HCT116 (cell line): ENCODE measurements around the gene MED13L. TPM values are rescaled to one million over a fixed set of nuclear protein-coding genes. Genes with fewer than 3 reads are reported as not detected.

Experiments
- ATAC-seq: fragments of 200-7000 bp; cut with Tn5 transposase; 2 replicates; pipeline ENCODE4 v1.9.1; 2020; ENCODE audit warnings: mild to moderate bottlenecking, moderate library complexity
- BruUV-seq: library from RNA; stranded (reverse); fragments of 400-500 nt; replicated peaks from 2 replicates; lab custom pipeline; 2021; lab: Mats Ljungman, UMichigan
- CTCF ChIA-PET: fragments of 300-600 bp; sonication (Branson Sonifier 250); formaldehyde crosslinking; loops from one replicate; lab custom pipeline; 2021; ENCODE audit warnings: antibody characterized with exemption; lab: Charles Lee
- POLR2A ChIA-PET: fragments of 300-600, 350-600 bp; sonication (Branson Sonifier 250); formaldehyde crosslinking; loops from one replicate; lab custom pipeline; 2021; ENCODE audit warnings: antibody characterized with exemption; lab: Charles Lee
- RAD21 ChIA-PET, 2 experiments: fragments of 300-600 bp; sonication (Branson Sonifier 250); formaldehyde crosslinking; loops; one replicate each; lab custom pipeline; 2023; ENCODE audit warnings: low total read pairs in 2 of 2; ENCODE audit not compliant: uncharacterized antibody in 2 of 2, unreplicated experiment in 2 of 2, low non-redundant PET in 1 of 2; lab: Charles Lee
- DNase-seq: peaks from one replicate; pipeline ENCODE4 v3.0.0-alpha.2; 2010; ENCODE audit warnings: low read depth, low spot score
- H2AFZ ChIP-seq: fragments of 200-600 bp; shearing (Covaris generic), sonication (generic); 2 replicates; pipeline ENCODE4 v1.6.1; 2017; ENCODE audit warnings: low read depth, mixed run types, mixed read lengths, antibody characterized with exemption, low read length; ENCODE audit not compliant: poor library complexity, severe bottlenecking
- H3K27ac ChIP-seq: 2 replicates; pipeline ENCODE4 v1.5.1; 2012; ENCODE audit warnings: low read depth, low read length
- H3K27me3 ChIP-seq: fragments of 200-600 bp; sonication (generic); 2 replicates; pipeline ENCODE4 v1.6.1; 2016; ENCODE audit warnings: mixed run types, low read length, mixed read lengths; ENCODE audit not compliant: insufficient read depth
- H3K36me3 ChIP-seq, 2 experiments: fragments of 200-500 bp in 1 of 2; fragments of 200-600 bp in 1 of 2; sonication (Bioruptor generic) in 1 of 2; sonication (generic) in 1 of 2; 2 replicates each; pipeline versions ENCODE4 v1.5.1 to v1.6.1; 2014 to 2016; ENCODE audit warnings: low read length in 2 of 2, inconsistent platforms in 1 of 2, mixed read lengths in 1 of 2, mixed run types in 1 of 2; ENCODE audit not compliant: insufficient read depth in 2 of 2, control insufficient read depth in 1 of 2
- H3K4me1 ChIP-seq, 2 experiments: fragments of 200-600 bp in 1 of 2; sonication (generic) in 1 of 2; 2 replicates each; pipeline versions ENCODE4 v1.5.1 to v1.6.1; 2012 to 2017; ENCODE audit warnings: low read length in 2 of 2, inconsistent platforms in 1 of 2, mild to moderate bottlenecking in 1 of 2, mixed read lengths in 1 of 2, mixed run types in 1 of 2, moderate library complexity in 1 of 2; ENCODE audit not compliant: insufficient read depth in 2 of 2, control insufficient read depth in 1 of 2
- H3K4me2 ChIP-seq: fragments of 200-600 bp; sonication (generic); 2 replicates; pipeline ENCODE4 v1.6.1; 2017; ENCODE audit warnings: mixed run types, low read length, mixed read lengths
- H3K4me3 ChIP-seq, 2 experiments: fragments of 200-600 bp in 1 of 2; sonication (generic) in 1 of 2; replicated peaks in 1 of 2; 2 replicates each; pipeline ENCODE4 v1.5.1; 2011 to 2016; ENCODE audit warnings: low read length in 2 of 2, control low read depth in 1 of 2, low read depth in 1 of 2, mild to moderate bottlenecking in 1 of 2, mixed read lengths in 1 of 2, mixed run types in 1 of 2
- H3K79me2 ChIP-seq: fragments of 200-600 bp; sonication (generic); 2 replicates; pipeline ENCODE4 v1.6.1; 2017; ENCODE audit warnings: mild to moderate bottlenecking, mixed run types, low read length, moderate library complexity, mixed read lengths; ENCODE audit not compliant: insufficient read depth
- H3K9ac ChIP-seq: fragments of 200-600 bp; sonication (generic); 2 replicates; pipeline ENCODE4 v1.6.1; 2016; ENCODE audit warnings: low read length, mixed read lengths
- H3K9me2 ChIP-seq: fragments of 200-600 bp; sonication (generic), shearing (Covaris generic); 2 replicates; pipeline ENCODE4 v1.6.1; 2017; ENCODE audit warnings: mixed run types, mild to moderate bottlenecking, moderate library complexity; ENCODE audit not compliant: insufficient read depth
- H3K9me3 ChIP-seq, 2 experiments: fragments of 200-500 bp in 1 of 2; fragments of 200-600 bp in 1 of 2; sonication (Bioruptor generic) in 1 of 2; sonication (generic) in 1 of 2; 2 replicates each; pipeline ENCODE4 v1.6.1; 2014 to 2017; ENCODE audit warnings: low read length in 2 of 2, mixed read lengths in 2 of 2, inconsistent platforms in 1 of 2, low read depth in 1 of 2, mild to moderate bottlenecking in 1 of 2, mixed run types in 1 of 2, moderate library complexity in 1 of 2; ENCODE audit not compliant: control insufficient read depth in 1 of 2, insufficient read depth in 1 of 2
- H4K20me1 ChIP-seq: fragments of 200-600 bp; sonication (generic), shearing (Covaris generic); 2 replicates; pipeline ENCODE4 v1.6.1; 2017; ENCODE audit warnings: mixed run types, mild to moderate bottlenecking, moderate library complexity; ENCODE audit not compliant: insufficient read depth
- CBX3 ChIP-seq: IDR thresholded peaks from 2 replicates; pipeline ENCODE4 v1.6.1; 2012; ENCODE audit warnings: low read depth
- EGR1 ChIP-seq: IDR thresholded peaks from 2 replicates; pipeline ENCODE4 v1.6.1; 2012; ENCODE audit warnings: low read depth
- EZH2 ChIP-seq: fragments of 200-600 bp; sonication (generic); IDR thresholded peaks from 2 replicates; pipeline ENCODE4 v1.6.1; 2017; ENCODE audit warnings: antibody characterized with exemption, mixed run types
- FOSL1 ChIP-seq: IDR thresholded peaks from 2 replicates; pipeline ENCODE4 v1.6.1; 2012; ENCODE audit warnings: low read depth
- POLR2A ChIP-seq: IDR thresholded peaks from 2 replicates; pipeline ENCODE4 v1.7.0; 2011; ENCODE audit warnings: borderline replicate concordance; ENCODE audit not compliant: insufficient read depth, insufficient read length; ENCODE audit errors: extremely low read depth
- POLR2AphosphoS5 ChIP-seq: IDR thresholded peaks from 2 replicates; pipeline ENCODE4 v1.6.1; 2011; ENCODE audit warnings: mild to moderate bottlenecking, low read depth, low read length, moderate library complexity
- RAD21 ChIP-seq: IDR thresholded peaks from 2 replicates; pipeline ENCODE4 v1.6.1; 2012; ENCODE audit warnings: low read depth, mild to moderate bottlenecking
- TCF7L2 ChIP-seq: IDR thresholded peaks from 2 replicates; pipeline ENCODE4 v1.7.0; 2011; ENCODE audit warnings: borderline replicate concordance, inconsistent platforms; ENCODE audit not compliant: insufficient read depth, insufficient read length; ENCODE audit errors: extremely low read depth
- ZBTB33 ChIP-seq: IDR thresholded peaks from 2 replicates; pipeline ENCODE4 v1.6.1; 2011; ENCODE audit warnings: mild to moderate bottlenecking, low read length, moderate library complexity; ENCODE audit not compliant: insufficient replicate concordance; ENCODE audit errors: extremely low read depth
- ZNF274 ChIP-seq: fragments of 200-500 bp; sonication (Bioruptor generic); IDR thresholded peaks from 2 replicates; pipeline ENCODE4 v1.6.1; 2014; ENCODE audit warnings: mild to moderate bottlenecking, low read depth, low read length, inconsistent platforms
- intact Hi-C: fragments of 100-400 bp; cut with micrococcal nuclease; formaldehyde crosslinking; loops from 2 replicates; pipeline ENCODE4 v1.10.0; 2022
- total RNA-seq: library from RNA; stranded (reverse); gene quantifications from one replicate; pipeline ENCODE4 v1.2.1, GENCODE V29; 2021; ENCODE audit not compliant: unreplicated experiment

Gene MED13L
- total RNA-seq, 1 experiment from 2014 or later, result 176 TPM

GRCh38 chr12:115942346-115942745 lies 335.1 kb downstream of the MED13L start (continued):
- TF ChIP-seq RAD21 (no peak), ZBTB33 (no peak), FOSL1 (no peak), POLR2AphosphoS5 (no peak), EZH2 (no peak)

GRCh38 chr12:115941362-115941761 lies 336.1 kb downstream of the MED13L start:
- H3K9me2 ChIP-seq, result no peaks in the 10 kb centered on the region
- TF ChIP-seq CBX3, result 0 out of 2 replicates have a peak, but pooled peaks have one; percentile 29
- peak; percentile 84 for TF ChIP-seq EGR1
- TF ChIP-seq ZNF274, result no peak
- no peak for TF ChIP-seq POLR2A
- TF ChIP-seq TCF7L2, result no peak
- BruUV-seq, result no TSS peak
- peak; percentile 68 for ATAC-seq
- no peak overlapping the region for H3K4me3 ChIP-seq
- peaks cover 5 to 7% of the 10 kb centered on the region in 2 experiments; a peak in 1 of 4 replicates for H3K9me3 ChIP-seq
- ChIA-PET CTCF (no interaction called here), RAD21 (no interaction called here), POLR2A (no interaction called here)
- intact Hi-C loops, result no loop called here
- H3K27me3 ChIP-seq, result no peaks in the 10 kb centered on the region
- no peak overlapping the region for H3K27ac ChIP-seq
- H3K79me2 ChIP-seq, result no peaks in the 10 kb centered on the region
- H3K9ac ChIP-seq, result no peak overlapping the region
- peak overlapping the region; percentile 45 for H3K4me2 ChIP-seq
- no peak overlapping the region for H2AFZ ChIP-seq
- H4K20me1 ChIP-seq, result no peaks in the 10 kb centered on the region
- no peak for DNase-seq
- no peaks in the 10 kb centered on the region for H3K36me3 ChIP-seq
- H3K4me1 ChIP-seq, result peaks cover 8% of the 10 kb centered on the region in 2 experiments; a peak in 3 of 4 replicates
